Neuronal stem cell (in vitro differentiated cells): ENCODE results near the gene MORN5.

ENCODE experiments used
- DNase-seq: peaks from one replicate; pipeline ENCODE4 v3.0.0-alpha.2; 2013; ENCODE audit warnings: low spot score
- H2AFZ ChIP-seq: one replicate; pipeline ENCODE4 v1.6.1; 2013; ENCODE audit warnings: mild to moderate bottlenecking, low read length, inconsistent platforms
- H2AK5ac ChIP-seq: 2 replicates; pipeline ENCODE4 v1.6.1; 2013; ENCODE audit warnings: low read depth, mild to moderate bottlenecking, inconsistent platforms, low read length, moderate library complexity, mixed read lengths
- H2BK120ac ChIP-seq: 2 replicates; pipeline ENCODE4 v1.6.1; 2013; ENCODE audit warnings: low read depth, mild to moderate bottlenecking, inconsistent platforms, low read length, moderate library complexity, mixed read lengths
- H2BK12ac ChIP-seq: one replicate; pipeline ENCODE4 v1.6.1; 2013; ENCODE audit warnings: low read length, inconsistent platforms
- H2BK15ac ChIP-seq: 2 replicates; pipeline ENCODE4 v1.6.1; 2013; ENCODE audit warnings: mild to moderate bottlenecking, low read length, inconsistent platforms, mixed read lengths
- H2BK5ac ChIP-seq: one replicate; pipeline ENCODE4 v1.6.1; 2013; ENCODE audit warnings: inconsistent platforms, mild to moderate bottlenecking, low read length, moderate library complexity
- H3K14ac ChIP-seq: one replicate; pipeline ENCODE4 v1.6.1; 2013; ENCODE audit warnings: low read length, inconsistent platforms
- H3K18ac ChIP-seq: 2 replicates; pipeline ENCODE4 v1.6.1; 2013; ENCODE audit warnings: low read length, inconsistent platforms
- H3K23ac ChIP-seq: 2 replicates; pipeline ENCODE4 v1.6.1; 2013; ENCODE audit warnings: low read depth, mild to moderate bottlenecking, mixed read lengths, low read length, inconsistent platforms; ENCODE audit not compliant: poor library complexity
- H3K27ac ChIP-seq: replicated peaks from 3 replicates; pipeline ENCODE4 v1.5.1; 2013; ENCODE audit warnings: low read length, inconsistent platforms
- H3K27me3 ChIP-seq, 3 experiments: 2 replicates each; pipeline ENCODE4 v1.6.1; 2013; ENCODE audit warnings: low read length in 3 of 3, mild to moderate bottlenecking in 2 of 3, inconsistent platforms in 1 of 3, low read depth in 1 of 3, mixed read lengths in 1 of 3, moderate library complexity in 1 of 3; ENCODE audit not compliant: control insufficient read depth in 3 of 3, insufficient read depth in 3 of 3
- H3K36me3 ChIP-seq, 2 donors: replicated peaks in 1 of 2; 2 replicates each; pipeline ENCODE4 v1.6.1; 2013; ENCODE audit warnings: low read length in 2 of 2; ENCODE audit not compliant: control insufficient read depth in 2 of 2, insufficient read depth in 2 of 2
- H3K4ac ChIP-seq: 2 replicates; pipeline ENCODE4 v1.6.1; 2013; ENCODE audit warnings: inconsistent platforms, mild to moderate bottlenecking, low read length, moderate library complexity
- H3K4me1 ChIP-seq, 2 donors: 1 replicate in 1 of 2; 2 replicates in 1 of 2; pipeline ENCODE4 v1.6.1; 2013; ENCODE audit warnings: low read length in 2 of 2, low read depth in 1 of 2; ENCODE audit not compliant: control insufficient read depth in 2 of 2, insufficient read depth in 1 of 2
- H3K4me2 ChIP-seq: one replicate; pipeline ENCODE4 v1.6.1; 2013; ENCODE audit warnings: mild to moderate bottlenecking, low read length, inconsistent platforms; ENCODE audit not compliant: insufficient read depth, poor library complexity, severe bottlenecking
- H3K4me3 ChIP-seq, 2 donors: 2 replicates each; pipeline ENCODE4 v1.5.1; 2013; ENCODE audit warnings: low read length in 2 of 2, mild to moderate bottlenecking in 2 of 2, inconsistent platforms in 1 of 2, moderate library complexity in 1 of 2
- H3K79me1 ChIP-seq: one replicate; pipeline ENCODE4 v1.6.1; 2013; ENCODE audit warnings: low read depth, mild to moderate bottlenecking, inconsistent platforms, low read length, moderate library complexity
- H3K9ac ChIP-seq: one replicate; pipeline ENCODE4 v1.6.1; 2013; ENCODE audit warnings: mild to moderate bottlenecking, low read depth, low read length, inconsistent platforms; ENCODE audit not compliant: poor library complexity
- H3K9me3 ChIP-seq, 2 donors: replicated peaks in 1 of 2; 2 replicates each; pipeline versions ENCODE3 to v1.6.1; 2013; ENCODE audit warnings: low read length in 2 of 2, mild to moderate bottlenecking in 2 of 2, inconsistent platforms in 1 of 2, low read depth in 1 of 2, mixed read lengths in 1 of 2, moderate library complexity in 1 of 2; ENCODE audit not compliant: control insufficient read depth in 2 of 2, insufficient read depth in 1 of 2
- H4K8ac ChIP-seq: one replicate; pipeline ENCODE4 v1.6.1; 2013; ENCODE audit warnings: low read depth, mild to moderate bottlenecking, inconsistent platforms, low read length, moderate library complexity
- H4K91ac ChIP-seq: one replicate; pipeline ENCODE4 v1.6.1; 2013; ENCODE audit warnings: low read length, low read depth, mild to moderate bottlenecking, inconsistent platforms; ENCODE audit not compliant: poor library complexity
- WGBS, 2 donors: extraction: QIAGEN DNeasy Blood & Tissue Kit; methylation state at CpG; one replicate each; pipeline ENCODE4 v1.1.7; 2013; ENCODE audit warnings: missing lambda C conversion rate in 2 of 2, mixed read lengths in 1 of 2; ENCODE audit not compliant: insufficient read length in 2 of 2, insufficient replicate concordance in 1 of 2; ENCODE audit errors: extremely low coverage in 2 of 2; 5-methylcytosine and 5-hydroxymethylcytosine counted together

The MORN5 gene

DNA sequence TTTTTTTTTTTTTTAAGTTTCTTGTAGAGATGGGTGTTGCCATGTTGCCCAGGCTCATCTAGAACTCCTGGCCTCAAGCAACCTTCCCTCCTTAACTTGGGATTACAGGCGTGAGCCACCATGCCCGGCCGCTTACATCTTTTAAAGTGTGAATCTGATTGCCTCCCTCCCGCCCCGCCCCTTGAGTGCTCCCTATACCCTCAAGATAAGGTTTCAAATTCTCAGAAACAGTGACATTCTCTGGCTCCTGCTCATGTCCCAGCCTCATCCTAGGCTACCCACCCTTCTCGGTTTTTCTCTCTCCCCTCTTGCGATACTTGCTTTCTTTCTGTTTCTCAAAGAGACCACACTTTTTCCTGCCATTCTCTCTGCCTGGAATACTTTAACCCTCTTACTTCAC is 12.4 kb downstream of the MORN5 start:
- no peak overlapping the region for H4K91ac ChIP-seq
- no peak overlapping the region for H3K23ac ChIP-seq
- H3K4me1 ChIP-seq = no peaks in the 10 kb centered on the region
- no peak overlapping the region for H2BK120ac ChIP-seq
- H3K4me3 ChIP-seq = no peak overlapping the region
- no peak overlapping the region for H3K18ac ChIP-seq
- no CpG with 5 or more reads among the region's 7 CpGs for WGBS, 2 donors
- no peak overlapping the region for H2BK12ac ChIP-seq
- no peak overlapping the region for H3K4ac ChIP-seq
- H3K4me2 ChIP-seq = no peak overlapping the region
- H2BK15ac ChIP-seq = no peak overlapping the region
- no peaks in the 10 kb centered on the region for H3K9me3 ChIP-seq
- no peak overlapping the region for H3K14ac ChIP-seq
- H3K27me3 ChIP-seq = peaks cover 0 to 61% (median 0%) of the 10 kb centered on the region in 3 experiments
- no peak overlapping the region for H3K9ac ChIP-seq
- H2BK5ac ChIP-seq = no peak overlapping the region
- no peaks in the 10 kb centered on the region for H3K79me1 ChIP-seq
- H2AFZ ChIP-seq = no peak overlapping the region
- H2AK5ac ChIP-seq = no peak overlapping the region
- H3K36me3 ChIP-seq = no peaks in the 10 kb centered on the region
- DNase-seq = no peak
- H3K27ac ChIP-seq = no peak overlapping the region
- no peak overlapping the region for H4K8ac ChIP-seq

DNA sequence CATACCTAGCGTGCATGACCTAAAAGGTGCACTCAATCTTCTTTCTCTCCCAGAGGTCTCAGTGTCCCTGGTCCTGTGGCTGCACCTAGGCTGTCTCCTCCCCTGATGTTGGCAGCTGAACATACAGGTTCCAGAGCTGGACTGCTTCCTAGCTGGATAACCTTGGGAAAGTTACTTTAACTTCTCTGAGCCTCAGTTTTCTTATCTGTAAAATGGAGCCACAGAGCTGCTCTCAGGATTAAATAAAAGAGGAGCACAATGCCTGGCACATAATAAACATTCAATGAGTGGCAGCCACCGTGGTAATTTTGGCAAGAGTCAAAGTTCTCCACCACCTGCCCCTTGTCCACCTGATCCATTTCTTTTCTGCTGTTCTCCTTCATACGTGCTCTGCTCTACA is 14.0 kb downstream of the MORN5 start:
- H3K14ac ChIP-seq = no peak overlapping the region
- H3K23ac ChIP-seq = no peak overlapping the region
- no peak overlapping the region for H3K18ac ChIP-seq
- H2AK5ac ChIP-seq = no peak overlapping the region
- H3K27me3 ChIP-seq = peaks cover 0 to 59% (median 0%) of the 10 kb centered on the region in 3 experiments
- no peak overlapping the region for H3K4me3 ChIP-seq
- H2BK5ac ChIP-seq = no peak overlapping the region
- no peak overlapping the region for H2BK12ac ChIP-seq
- no peak overlapping the region for H3K9ac ChIP-seq
- H3K4me1 ChIP-seq = no peaks in the 10 kb centered on the region
- no peak overlapping the region for H3K27ac ChIP-seq
- H3K36me3 ChIP-seq = no peaks in the 10 kb centered on the region
- no peaks in the 10 kb centered on the region for H3K79me1 ChIP-seq
- H3K4me2 ChIP-seq = no peak overlapping the region
- no peak overlapping the region for H2BK15ac ChIP-seq
- no peak for DNase-seq
- no peak overlapping the region for H4K91ac ChIP-seq
- H3K9me3 ChIP-seq = no peaks in the 10 kb centered on the region
- H3K4ac ChIP-seq = no peak overlapping the region
- no peak overlapping the region for H2AFZ ChIP-seq
- no peak overlapping the region for H4K8ac ChIP-seq
- no CpG with 5 or more reads among the region's 3 CpGs for WGBS, 2 donors
- no peak overlapping the region for H2BK120ac ChIP-seq

DNA sequence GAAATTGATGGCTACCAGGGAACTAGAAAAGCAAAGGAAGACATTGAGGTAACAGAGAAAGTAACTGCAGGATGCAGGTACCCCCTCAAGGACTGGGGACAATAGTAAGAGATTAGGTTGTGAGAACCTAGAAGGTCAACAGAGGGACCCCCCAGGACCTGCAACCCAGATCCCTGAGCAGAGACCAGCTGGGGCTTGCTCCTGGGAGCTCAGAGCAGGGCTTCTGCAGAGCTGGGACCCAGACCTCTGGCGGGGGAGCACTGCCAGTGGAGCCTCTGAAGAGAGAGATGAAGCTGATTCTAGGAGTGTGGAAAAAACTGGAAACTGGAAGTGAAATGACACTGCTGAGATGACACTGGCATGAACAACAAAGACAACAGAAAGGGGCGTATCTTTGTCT is 17.2 kb downstream of the MORN5 start:
- Histone ChIP-seq H4K91ac (no peak overlapping the region), H3K36me3 (no peaks in the 10 kb centered on the region), H3K79me1 (no peaks in the 10 kb centered on the region), H2AFZ (no peak overlapping the region), H2AK5ac (no peak overlapping the region), H3K27ac (no peak overlapping the region), H2BK15ac (no peak overlapping the region), H3K27me3 (peaks cover 0 to 42% (median 0%) of the 10 kb centered on the region in 3 experiments), H2BK120ac (no peak overlapping the region), H4K8ac (no peak overlapping the region), H3K4me2 (no peak overlapping the region), H3K4me1 (no peaks in the 10 kb centered on the region), H2BK5ac (no peak overlapping the region), H3K23ac (no peak overlapping the region), H3K9ac (no peak overlapping the region), H3K4ac (no peak overlapping the region), H3K18ac (no peak overlapping the region), H3K4me3 (no peak overlapping the region), H2BK12ac (no peak overlapping the region), H3K14ac (no peak overlapping the region), H3K9me3 (no peaks in the 10 kb centered on the region)
- DNase-seq = no peak
- WGBS, 2 donors = no CpG with 5 or more reads among the region's 2 CpGs

DNA sequence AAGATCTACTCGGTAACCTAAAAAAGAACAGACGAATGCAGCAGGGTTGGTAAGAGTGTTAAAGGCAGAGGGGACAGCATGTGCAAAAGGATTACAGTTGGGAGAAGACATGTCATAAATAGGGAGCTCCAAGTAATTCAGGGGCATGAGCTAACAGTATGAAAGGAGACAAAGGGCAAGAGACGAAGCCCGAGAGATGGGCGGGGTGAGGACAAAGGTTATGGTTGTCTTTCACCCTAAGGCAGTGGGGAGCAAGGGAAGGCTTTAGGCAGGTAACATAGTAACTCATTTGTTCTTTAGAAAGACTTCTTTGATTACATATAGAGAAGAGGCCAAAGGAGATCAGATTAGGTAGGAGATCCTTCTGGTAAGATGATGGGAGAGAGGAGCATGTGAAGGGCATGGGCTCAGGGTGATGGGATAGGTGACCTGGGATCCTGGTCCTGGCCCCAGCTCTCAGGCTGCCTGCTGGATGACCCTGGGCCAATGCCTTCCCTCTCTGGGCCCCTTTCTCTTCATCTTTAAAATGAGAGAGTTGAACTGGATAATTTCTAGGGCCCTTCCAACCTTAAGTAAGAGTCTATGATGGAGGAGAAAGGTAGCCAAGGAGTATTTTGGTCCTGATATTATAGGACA is 19.5 kb downstream of the MORN5 start:
- Histone ChIP-seq H4K91ac (no peak overlapping the region), H3K9ac (no peak overlapping the region), H3K23ac (no peak overlapping the region), H3K14ac (no peak overlapping the region), H3K4me3 (no peak overlapping the region), H2AFZ (no peak overlapping the region), H3K36me3 (no peaks in the 10 kb centered on the region), H4K8ac (no peak overlapping the region), H3K27me3 (peaks cover 0 to 41% (median 0%) of the 10 kb centered on the region in 3 experiments), H2BK5ac (no peak overlapping the region), H2AK5ac (no peak overlapping the region), H3K79me1 (no peaks in the 10 kb centered on the region), H2BK12ac (no peak overlapping the region), H3K9me3 (no peaks in the 10 kb centered on the region), H2BK15ac (no peak overlapping the region), H3K18ac (no peak overlapping the region), H3K4me2 (no peak overlapping the region), H2BK120ac (no peak overlapping the region), H3K4me1 (no peaks in the 10 kb centered on the region), H3K27ac (no peak overlapping the region), H3K4ac (no peak overlapping the region)
- no peak for DNase-seq
- WGBS, 2 donors = no CpG with 5 or more reads among the region's 5 CpGs
